Esophagus squamous epithelium (tissue), 5 donors: Measurements from ENCODE around the gene HOXD8. TPM values are rescaled to one million over a fixed set of nuclear protein-coding genes. Genes with fewer than 3 reads are reported as not detected.

ENCODE experiments used
- DNase-seq: peaks from one replicate; lab custom pipeline; 2025; lab: John Stamatoyannopoulos, UW
- H3K27ac ChIP-seq, 4 donors: fragments of 200-600 bp; sonication (generic); one replicate each; pipeline ENCODE4 v1.5.1; 2016 to 2019; ENCODE audit warnings: mild to moderate bottlenecking in 1 of 4
- H3K27me3 ChIP-seq, 4 donors: fragments of 200-600 bp; sonication (generic); 1 replicate in 3 of 4; 2 replicates in 1 of 4; pipeline versions ENCODE4 v1.5.1 to v1.6.0; 2017 to 2021; ENCODE audit warnings: antibody characterized with exemption in 1 of 4
- H3K36me3 ChIP-seq, 3 donors: fragments of 200-600 bp; sonication (generic); one replicate each; pipeline ENCODE4 v1.5.1; 2016 to 2019
- H3K4me1 ChIP-seq, 3 donors: fragments of 200-600 bp; sonication (generic); one replicate each; pipeline ENCODE4 v1.5.1; 2017 to 2019
- H3K4me3 ChIP-seq, 4 donors: fragments of 200-600 bp; sonication (generic); 1 replicate in 3 of 4; 2 replicates in 1 of 4; pipeline ENCODE4 v1.5.1; 2016 to 2019; ENCODE audit warnings: mild to moderate bottlenecking in 2 of 4, moderate library complexity in 1 of 4
- H3K9me3 ChIP-seq, 3 donors: fragments of 200-600 bp; sonication (generic); one replicate each; pipeline ENCODE4 v1.5.1; 2016 to 2019
- CTCF ChIP-seq, 6 experiments: fragments of 450-650 bp in 4 of 6; fragments of 200-600 bp in 2 of 6; sonication (generic) in 2 of 6; IDR thresholded peaks; one replicate each; pipeline ENCODE4 v1.5.1; 2016 to 2019; ENCODE audit warnings: antibody characterized with exemption in 6 of 6, mild to moderate bottlenecking in 4 of 6, moderate library complexity in 4 of 6
- POLR2A ChIP-seq, 4 donors: fragments of 450-650 bp; IDR thresholded peaks; one replicate each; pipeline ENCODE4 v1.6.1; 2017; ENCODE audit warnings: antibody characterized with exemption in 4 of 4, mild to moderate bottlenecking in 4 of 4, moderate library complexity in 3 of 4
- WGBS, 2 donors: methylation state at CpG; one replicate each; pipeline ENCODE4 v1.1.5; 2018; 5-methylcytosine and 5-hydroxymethylcytosine counted together
- intact Hi-C: fragments of 100-400 bp; cut with DNase I; formaldehyde crosslinking; loops from one replicate; pipeline ENCODE4 v1.15.0; 2022
- small RNA-seq, 4 donors: library from RNA; depleted of rRNA; stranded (forward); fragments of <200 nt; gene quantifications; one replicate each; pipeline ENCODE3, GENCODE V24; 2016
- total RNA-seq, 4 donors: library from RNA; depleted of rRNA; stranded (reverse); fragments of >200 nt; gene quantifications; one replicate each; pipeline ENCODE4 v1.1.0, GENCODE V29; 2016
- donor health status: DM: yes; HTN: yes; CAD: no.

The HOXD8 gene
- total RNA-seq, 4 donors from 2014 or later: 1.2 to 4.6 (median 1.2) TPM; not detected in 1

GRCh38 chr2:176181551-176181950, 52.0 kb downstream of the HOXD8 start:
- no peaks in the 10 kb centered on the region for H3K36me3 ChIP-seq
- H3K4me1 ChIP-seq: peaks cover 3 to 17% (median 7%) of the 10 kb centered on the region in 3 donors
- no peak for DNase-seq
- peaks cover 7 to 99% (median 12%) of the 10 kb centered on the region in 4 donors for H3K27me3 ChIP-seq
- no peak for TF ChIP-seq POLR2A (IDR thresholded peaks at IDR 0.05)
- no peak for TF ChIP-seq CTCF (IDR thresholded peaks at IDR 0.05)
- H3K9me3 ChIP-seq: no peaks in the 10 kb centered on the region
- no peak overlapping the region for H3K4me3 ChIP-seq
- 53 to 54% methylated on average over 3 of the region's 3 CpGs for WGBS, 2 donors
- no peak overlapping the region for H3K27ac ChIP-seq
- intact Hi-C loops: no loop called here

Small RNA genes lying within 50 kb of the gene (small RNA-seq; reads per million reads assigned to genes)
- gene MIR10B: 36,535 to 78,181 (median 46,507) reads per million in 4 donors

Other genes starting within 250 kb of the HOXD8 start
- gene LNPK, start 127.4 kb upstream of the HOXD8 start, total RNA-seq: 10 to 100 TPM; 16.3 to 23.5 (median 19.6) TPM
- not detected for gene EVX2, start 45.7 kb upstream of the HOXD8 start, total RNA-seq
- not detected for gene HOXD13, start 37.0 kb upstream of the HOXD8 start, total RNA-seq
- gene HOXD12, start 29.9 kb upstream of the HOXD8 start, total RNA-seq: not detected
- gene HOXD11, start 22.4 kb upstream of the HOXD8 start, total RNA-seq: not detected
- gene HOXD10, start 12.9 kb upstream of the HOXD8 start, total RNA-seq: under 1 TPM in 2 of 4 donors, not detected in 2; 0.22 to 0.38 TPM
- gene HOXD9, start 7.0 kb upstream of the HOXD8 start, total RNA-seq: 1 to 10 TPM in 1 of 4 donors, under 1 TPM in 1, not detected in 2; 0.61 to 3.4 TPM
- gene HOXD4, start 21.8 kb downstream of the HOXD8 start, total RNA-seq: 1 to 10 TPM in 1 of 4 donors, under 1 TPM in 1, not detected in 2; 0.31 to 2.5 TPM
- gene HOXD3, start 27.6 kb downstream of the HOXD8 start, total RNA-seq: 1 to 10 TPM in 2 of 4 donors, under 1 TPM in 1, not detected in 1; 0.40 to 2.9 (median 1.5) TPM
- gene HOXD1, start 59.0 kb downstream of the HOXD8 start, total RNA-seq: under 1 TPM in 1 of 4 donors, not detected in 3; 0.19 TPM
- 10 to 100 TPM; 28.4 to 43.5 (median 36.6) TPM for gene MTX2, start 139.7 kb downstream of the HOXD8 start, total RNA-seq